ENCODE measurements around the gene FOXP1. TPM values are rescaled to one million over a fixed set of nuclear protein-coding genes. Genes with fewer than 3 reads are reported as not detected.

The FOXP1 gene
- total RNA-seq, 1 donor from 2014 or later = 41.2 TPM

- peak overlapping the region; percentile 53 for H3K27ac ChIP-seq (replicated peaks)
- no peak overlapping the region for H3K4me3 ChIP-seq
- intact Hi-C loops (cut with micrococcal nuclease) = no loop called here
- H3K9me3 ChIP-seq (replicated peaks) = no peaks in the 10 kb centered on the region
- H3K27me3 ChIP-seq (ENCODE audit: low read depth) = no peaks in the 10 kb centered on the region
- peaks cover 13% of the 10 kb centered on the region for H3K36me3 ChIP-seq
- no peak for DNase-seq
- H3K4me1 ChIP-seq = peaks cover 88% of the 10 kb centered on the region
- TF ChIP-seq CTCF (IDR thresholded peaks at IDR 0.05; ENCODE audit: borderline replicate concordance) = no peak
Observed at GRCh38 chr3:71030748-71031147, 552.8 kb downstream of the FOXP1 start.

GRCh38 chr3:71029770-71030169 lies 553.8 kb downstream of the FOXP1 start:
- peaks cover 88% of the 10 kb centered on the region for H3K4me1 ChIP-seq

GRCh38 chr3:71028802-71029201 lies 554.7 kb downstream of the FOXP1 start:
- intact Hi-C loops (cut with micrococcal nuclease) = no loop called here
- Histone ChIP-seq H3K27ac (replicated peaks) (no peak overlapping the region), H3K4me3 (no peak overlapping the region), H3K36me3 (peaks cover 13% of the 10 kb centered on the region), H3K27me3 (ENCODE audit: low read depth) (no peaks in the 10 kb centered on the region), H3K9me3 (replicated peaks) (no peaks in the 10 kb centered on the region), H3K4me1 (peaks cover 82% of the 10 kb centered on the region)
- no peak for TF ChIP-seq CTCF (IDR thresholded peaks at IDR 0.05; ENCODE audit: borderline replicate concordance)
- no peak for DNase-seq

More at GRCh38 chr3:71029770-71030169, 553.8 kb downstream of the FOXP1 start:
- Histone ChIP-seq H3K27ac (replicated peaks) (no peak overlapping the region), H3K9me3 (replicated peaks) (no peaks in the 10 kb centered on the region), H3K27me3 (ENCODE audit: low read depth) (no peaks in the 10 kb centered on the region), H3K36me3 (peaks cover 13% of the 10 kb centered on the region), H3K4me3 (no peak overlapping the region)
- no peak for TF ChIP-seq CTCF (IDR thresholded peaks at IDR 0.05; ENCODE audit: borderline replicate concordance)
- intact Hi-C loops (cut with micrococcal nuclease) = no loop called here
- no peak for DNase-seq

GRCh38 chr3:71028184-71028583 lies 555.3 kb downstream of the FOXP1 start:
- Histone ChIP-seq H3K4me1 (peaks cover 76% of the 10 kb centered on the region), H3K27ac (replicated peaks) (no peak overlapping the region), H3K9me3 (replicated peaks) (no peaks in the 10 kb centered on the region), H3K4me3 (no peak overlapping the region), H3K36me3 (peaks cover 13% of the 10 kb centered on the region), H3K27me3 (ENCODE audit: low read depth) (no peaks in the 10 kb centered on the region)
- intact Hi-C loops (cut with micrococcal nuclease) = no loop called here
- TF ChIP-seq CTCF (IDR thresholded peaks at IDR 0.05; ENCODE audit: borderline replicate concordance) = no peak
- no peak for DNase-seq

- H3K27ac ChIP-seq (replicated peaks) = peak overlapping the region; percentile 30
- intact Hi-C loops (cut with micrococcal nuclease) = no loop called here
Observed at GRCh38 chr3:71026634-71027578, 556.6 kb downstream of the FOXP1 start.

More at GRCh38 chr3:71026634-71027578, 556.6 kb downstream of the FOXP1 start:
- no peak for TF ChIP-seq CTCF (IDR thresholded peaks at IDR 0.05; ENCODE audit: borderline replicate concordance)
- Histone ChIP-seq H3K4me3 (no peak overlapping the region), H3K4me1 (peaks cover 63% of the 10 kb centered on the region), H3K27me3 (ENCODE audit: low read depth) (no peaks in the 10 kb centered on the region), H3K36me3 (peaks cover 13% of the 10 kb centered on the region), H3K9me3 (replicated peaks) (no peaks in the 10 kb centered on the region)
- DNase-seq = no peak
